M059J (cell line): ENCODE measurements around the gene HAPLN2. TPM values are rescaled to one million over a fixed set of nuclear protein-coding genes. Genes with fewer than 3 reads are reported as not detected.
A peak's percentile ranks its signal among the peaks of the same experiment; 100 is the strongest.

Experiments used
- DNase-seq: peaks from one replicate; pipeline ENCODE4 v3.0.0-alpha.2; 2012; ENCODE audit warnings: low read depth
- total RNA-seq: library from RNA; depleted of rRNA; stranded (reverse); fragments of >200 nt; shearing (Covaris generic); gene quantifications from 2 replicates; pipeline ENCODE4 v1.2.3, GENCODE V29; 2014; rRNA removed

The HAPLN2 gene
- total RNA-seq, 1 experiment from 2014 or later = not detected

GRCh38 chr1:156662005-156662799 is 43.0 kb downstream of the HAPLN2 start:
- peak; percentile 57 for DNase-seq

GRCh38 chr1:156662800-156663055 is 43.5 kb downstream of the HAPLN2 start:
- no peak for DNase-seq

GRCh38 chr1:156663178-156663577 is 44.0 kb downstream of the HAPLN2 start:
- DNase-seq = peak; percentile 45

GRCh38 chr1:156664046-156664766 is 45.0 kb downstream of the HAPLN2 start:
- DNase-seq = peak; percentile 41

- no peak for DNase-seq
Measured at GRCh38 chr1:156664767-156665411, 45.7 kb downstream of the HAPLN2 start.

- no peak for DNase-seq
Measured at GRCh38 chr1:156665539-156665938, 46.3 kb downstream of the HAPLN2 start.

- no peak for DNase-seq
Measured at GRCh38 chr1:156666862-156667609, 47.8 kb downstream of the HAPLN2 start.

- no peak for DNase-seq
Measured at GRCh38 chr1:156667610-156667967, 48.4 kb downstream of the HAPLN2 start.

GRCh38 chr1:156667968-156668709 is 48.9 kb downstream of the HAPLN2 start:
- no peak for DNase-seq

GRCh38 chr1:156668801-156669637 is 49.8 kb downstream of the HAPLN2 start:
- DNase-seq = no peak

GRCh38 chr1:156669794-156670193 is 50.6 kb downstream of the HAPLN2 start:
- no peak for DNase-seq

- DNase-seq = no peak
Measured at GRCh38 chr1:156670359-156670758, 51.1 kb downstream of the HAPLN2 start.

- no peak for DNase-seq
Measured at GRCh38 chr1:156670791-156671190, 51.6 kb downstream of the HAPLN2 start.

GRCh38 chr1:156671804-156672203 is 52.6 kb downstream of the HAPLN2 start:
- no peak for DNase-seq

- peak; percentile 55 for DNase-seq
Measured at GRCh38 chr1:156673387-156674121, 54.3 kb downstream of the HAPLN2 start.

Other genes with a start within 250 kb of the HAPLN2 start
- 10.6 and 26.3 TPM in 2 replicates for gene MEF2D, start 118.6 kb upstream of the HAPLN2 start, total RNA-seq
- 23.7 and 40.5 TPM in 2 replicates for gene IQGAP3, start 46.9 kb upstream of the HAPLN2 start, total RNA-seq
- not detected in 2 replicates for gene TTC24, start 39.7 kb upstream of the HAPLN2 start, total RNA-seq
- gene NAXE, start 27.6 kb upstream of the HAPLN2 start, total RNA-seq = 120 and 139 TPM in 2 replicates
- 16.9 and 20.7 TPM in 2 replicates for gene GPATCH4, start 17.9 kb upstream of the HAPLN2 start, total RNA-seq
- gene BCAN, start 22.7 kb downstream of the HAPLN2 start, total RNA-seq = not detected in 2 replicates
- 0.02 and 0.37 TPM in 2 replicates for gene NES, start 58.0 kb downstream of the HAPLN2 start, total RNA-seq
- 21.1 and 31.9 TPM in 2 replicates for gene CRABP2, start 86.2 kb downstream of the HAPLN2 start, total RNA-seq
- gene METTL25B, start 109.1 kb downstream of the HAPLN2 start, total RNA-seq = 12.2 and 23.3 TPM in 2 replicates
- 27.0 and 27.8 TPM in 2 replicates for gene ISG20L2, start 109.4 kb downstream of the HAPLN2 start, total RNA-seq
- 48.1 and 61.7 TPM in 2 replicates for gene MRPL24, start 121.7 kb downstream of the HAPLN2 start, total RNA-seq
- gene HDGF, start 132.3 kb downstream of the HAPLN2 start, total RNA-seq = 211 and 264 TPM in 2 replicates
- 38.4 and 41.9 TPM in 2 replicates for gene PRCC, start 148.1 kb downstream of the HAPLN2 start, total RNA-seq
- gene SH2D2A, start 197.4 kb downstream of the HAPLN2 start, total RNA-seq = 0.71 TPM in 1 of 2 replicates, not detected in the other
- not detected in 2 replicates for gene INSRR, start 239.7 kb downstream of the HAPLN2 start, total RNA-seq
- not detected in 2 replicates for gene NTRK1, start 241.4 kb downstream of the HAPLN2 start, total RNA-seq